HG02943 (cell line): ENCODE measurements around the gene SLC24A4.

Experiments
- ATAC-seq: cut with Tn5 transposase; IDR thresholded peaks from one replicate; pipeline ENCODE4 v1.9.1; 2021; ENCODE audit warnings: mild to moderate bottlenecking, low read depth, moderate library complexity; ENCODE audit not compliant: unreplicated experiment

The SLC24A4 gene

GRCh38 chr14:92494512-92494911, 171.5 kb downstream of the SLC24A4 start:
- ATAC-seq, result no peak

GRCh38 chr14:92495027-92495426, 172.1 kb downstream of the SLC24A4 start:
- no peak for ATAC-seq

DNA sequence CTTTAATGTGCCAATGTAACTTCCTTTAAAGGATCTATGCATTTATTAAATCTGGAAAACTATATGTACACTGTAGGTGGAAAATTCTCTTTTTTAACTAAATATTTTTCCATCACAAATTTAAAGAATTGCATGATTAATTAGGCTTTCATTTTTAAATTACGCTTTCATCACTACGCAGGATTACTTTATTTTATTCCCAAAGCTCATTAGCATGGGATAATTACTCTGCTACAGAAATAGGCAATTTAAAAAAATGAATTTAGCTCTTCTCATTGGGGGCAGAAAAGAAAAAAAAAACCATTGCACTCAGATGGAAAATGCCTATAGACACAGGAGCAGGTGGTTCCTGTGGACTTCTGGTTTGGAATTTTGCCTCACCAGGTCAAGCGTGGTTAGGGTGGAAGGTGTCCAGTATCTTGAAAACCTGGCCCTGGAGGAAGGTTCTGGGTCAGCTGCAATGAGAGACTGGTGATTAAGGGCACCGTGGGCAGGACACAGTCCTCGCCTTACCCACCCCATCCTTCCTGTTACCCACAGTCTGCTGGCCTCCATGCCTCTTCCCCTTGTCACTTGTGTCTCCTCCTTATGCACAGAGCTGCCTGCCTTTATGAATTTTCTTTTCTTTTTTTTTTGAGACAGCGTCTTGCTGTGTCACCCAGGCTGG, 173.4 kb downstream of the SLC24A4 start:
- ATAC-seq, result no peak

GRCh38 chr14:92497391-92497790, 174.4 kb downstream of the SLC24A4 start:
- ATAC-seq, result no peak

- ATAC-seq, result no peak
These were observed 176.3 kb downstream of the SLC24A4 start for GRCh38 chr14:92499234-92499633.

DNA sequence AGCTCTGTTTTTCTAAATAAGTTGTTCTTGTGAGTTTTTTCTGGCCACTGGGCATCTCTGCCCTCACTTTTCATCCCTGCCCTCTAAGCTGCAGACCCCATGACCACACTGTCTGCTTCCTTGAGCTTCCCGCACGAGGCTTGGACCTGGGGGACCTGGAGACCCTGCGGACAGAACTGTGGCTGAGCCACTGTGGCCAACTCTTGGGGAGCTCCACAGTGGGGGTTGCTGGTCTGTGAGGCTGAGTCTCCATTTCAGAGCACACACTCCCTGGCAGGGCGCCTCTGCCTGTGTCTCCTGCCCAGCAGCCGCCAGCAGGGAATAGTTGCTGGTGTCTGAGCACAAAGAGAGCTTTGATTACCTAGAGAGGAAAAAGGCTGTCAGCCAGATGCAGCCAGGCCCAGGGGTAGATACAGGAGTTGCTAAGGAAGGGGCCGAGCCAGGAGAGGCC, 177.6 kb downstream of the SLC24A4 start:
- no peak for ATAC-seq

DNA sequence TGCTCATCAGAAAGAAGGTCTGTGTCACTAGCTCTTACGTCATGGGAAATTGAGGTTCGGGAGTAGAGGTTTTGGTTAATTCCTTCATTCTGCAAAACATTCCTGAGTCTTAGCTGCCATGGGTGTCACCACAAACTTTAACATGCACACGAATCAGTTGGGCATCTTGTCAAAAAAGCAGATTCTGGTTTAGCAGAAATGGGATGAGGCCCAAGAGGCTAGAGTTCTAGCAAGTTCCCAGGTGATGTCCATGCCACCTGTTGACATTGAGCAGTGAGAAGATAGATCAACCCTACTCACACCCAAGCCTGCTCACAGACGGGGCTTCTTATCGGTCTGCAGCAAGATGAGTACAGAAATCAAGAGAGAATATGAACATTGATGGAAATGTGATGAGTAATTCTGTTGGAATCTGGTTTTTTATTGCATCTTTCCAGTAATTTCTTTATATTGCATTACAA, 179.0 kb downstream of the SLC24A4 start:
- no peak for ATAC-seq

DNA sequence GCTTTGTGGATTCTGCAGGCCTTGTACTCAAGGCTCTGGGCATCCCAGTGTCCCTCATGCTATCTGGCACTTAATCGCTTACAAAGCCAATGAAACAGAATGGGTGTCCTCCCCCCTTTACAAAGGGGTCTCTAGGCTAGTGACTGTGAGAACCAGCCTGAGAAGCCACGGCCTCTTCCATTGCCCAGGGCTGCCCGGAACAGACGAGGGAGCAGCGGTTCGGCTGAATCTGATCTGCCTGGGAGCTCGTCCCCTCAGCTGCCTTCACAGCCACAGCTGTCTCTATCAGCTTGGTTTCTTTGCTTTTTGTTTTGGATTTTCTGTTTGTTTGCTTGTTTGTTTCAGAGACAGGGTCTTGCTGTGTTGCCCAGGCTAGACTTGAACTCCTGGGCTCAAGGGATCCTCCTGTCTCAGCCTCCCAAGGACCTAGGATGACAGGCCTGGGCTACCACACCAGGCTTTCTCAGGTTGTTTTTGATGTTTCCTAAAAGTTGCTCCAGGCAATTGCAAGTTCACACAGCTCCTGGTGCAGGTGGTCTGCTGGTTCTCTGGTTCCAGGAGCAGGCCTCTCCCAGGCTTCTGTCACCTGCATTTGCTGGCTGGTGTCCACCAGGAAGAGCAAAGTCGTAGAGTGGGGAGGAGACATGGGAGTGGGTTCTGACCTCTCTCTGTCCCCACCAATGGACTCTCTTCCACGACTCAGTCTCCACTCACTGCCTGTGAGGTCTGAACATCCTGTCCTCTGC, 179.7 kb downstream of the SLC24A4 start:
- no peak for ATAC-seq

- ATAC-seq, result no peak
These were observed 181.0 kb downstream of the SLC24A4 start for GRCh38 chr14:92503756-92504491.

GRCh38 chr14:92505826-92506225, 182.9 kb downstream of the SLC24A4 start:
- ATAC-seq, result no peak

- ATAC-seq, result no peak
These were observed 183.3 kb downstream of the SLC24A4 start for GRCh38 chr14:92506231-92506630.

GRCh38 chr14:92507174-92507768, 184.3 kb downstream of the SLC24A4 start:
- no peak for ATAC-seq

DNA sequence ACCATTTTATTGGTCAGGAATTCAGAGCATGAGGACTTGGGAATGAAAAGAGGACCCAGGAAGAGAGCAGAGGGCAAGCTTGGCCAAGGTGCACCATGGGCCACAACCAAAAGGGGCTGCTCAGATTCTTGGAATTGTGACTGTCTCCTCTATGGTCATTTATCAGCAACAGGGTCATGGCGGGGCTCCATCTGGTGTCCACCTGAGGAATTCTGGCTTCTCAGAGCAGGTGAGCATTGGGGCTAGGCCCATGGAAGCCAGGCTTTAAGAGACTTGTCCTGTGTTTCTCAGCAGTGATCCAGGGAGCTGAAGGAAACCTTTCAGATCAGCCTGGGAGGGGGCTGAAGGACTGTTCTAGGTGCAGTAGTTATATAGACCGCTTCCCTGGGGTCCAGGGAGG, 188.0 kb downstream of the SLC24A4 start:
- no peak for ATAC-seq

GRCh38 chr14:92511453-92512238, 188.7 kb downstream of the SLC24A4 start:
- no peak for ATAC-seq

- ATAC-seq, result no peak
These were observed 189.8 kb downstream of the SLC24A4 start for GRCh38 chr14:92512807-92513203.

DNA sequence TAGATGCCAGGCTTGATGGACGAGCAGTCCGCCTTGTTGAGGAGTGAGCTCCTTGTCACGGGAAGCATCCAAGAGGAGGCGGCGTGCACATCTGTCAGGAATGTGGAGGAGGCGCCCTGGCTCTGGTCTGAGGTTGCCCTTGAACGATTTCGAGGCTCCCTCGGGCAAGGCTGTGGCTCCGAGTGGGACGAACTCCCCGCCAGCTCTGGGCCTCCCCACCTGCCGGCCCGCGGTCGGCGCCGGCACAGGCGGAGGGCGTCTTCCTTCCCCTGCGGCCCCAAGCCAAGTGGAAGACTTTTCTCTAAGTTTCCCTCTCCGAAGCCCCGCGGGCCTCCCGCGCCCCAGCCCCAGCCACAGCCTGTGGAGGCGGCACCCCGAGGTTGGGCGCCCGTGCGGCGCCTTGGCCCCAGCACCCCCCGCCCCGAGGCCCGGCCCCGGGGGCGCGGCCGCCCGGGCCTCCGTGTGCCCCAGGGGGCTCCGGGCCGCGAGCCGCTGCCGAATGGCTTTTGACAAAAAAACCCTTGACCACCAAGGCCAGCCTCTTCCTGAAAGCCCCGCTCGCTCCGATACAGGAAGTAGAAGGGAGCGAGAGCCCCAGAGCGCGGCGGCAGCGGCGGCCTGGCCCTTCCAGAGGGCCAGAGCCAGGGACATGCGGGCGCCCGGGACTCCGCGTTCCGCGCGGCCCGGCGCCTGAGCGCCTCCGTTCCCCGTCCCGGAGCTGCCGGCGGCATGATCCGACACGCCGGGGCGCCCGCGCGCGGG, 190.4 kb downstream of the SLC24A4 start, which contains the start of gene RIN3:
Gene RIN3 (plus strand): TSS at position 578 of the 762 bp plus-strand sequence. CDS start 152 bp downstream, at position 730.
- peak; percentile 47 for ATAC-seq

DNA sequence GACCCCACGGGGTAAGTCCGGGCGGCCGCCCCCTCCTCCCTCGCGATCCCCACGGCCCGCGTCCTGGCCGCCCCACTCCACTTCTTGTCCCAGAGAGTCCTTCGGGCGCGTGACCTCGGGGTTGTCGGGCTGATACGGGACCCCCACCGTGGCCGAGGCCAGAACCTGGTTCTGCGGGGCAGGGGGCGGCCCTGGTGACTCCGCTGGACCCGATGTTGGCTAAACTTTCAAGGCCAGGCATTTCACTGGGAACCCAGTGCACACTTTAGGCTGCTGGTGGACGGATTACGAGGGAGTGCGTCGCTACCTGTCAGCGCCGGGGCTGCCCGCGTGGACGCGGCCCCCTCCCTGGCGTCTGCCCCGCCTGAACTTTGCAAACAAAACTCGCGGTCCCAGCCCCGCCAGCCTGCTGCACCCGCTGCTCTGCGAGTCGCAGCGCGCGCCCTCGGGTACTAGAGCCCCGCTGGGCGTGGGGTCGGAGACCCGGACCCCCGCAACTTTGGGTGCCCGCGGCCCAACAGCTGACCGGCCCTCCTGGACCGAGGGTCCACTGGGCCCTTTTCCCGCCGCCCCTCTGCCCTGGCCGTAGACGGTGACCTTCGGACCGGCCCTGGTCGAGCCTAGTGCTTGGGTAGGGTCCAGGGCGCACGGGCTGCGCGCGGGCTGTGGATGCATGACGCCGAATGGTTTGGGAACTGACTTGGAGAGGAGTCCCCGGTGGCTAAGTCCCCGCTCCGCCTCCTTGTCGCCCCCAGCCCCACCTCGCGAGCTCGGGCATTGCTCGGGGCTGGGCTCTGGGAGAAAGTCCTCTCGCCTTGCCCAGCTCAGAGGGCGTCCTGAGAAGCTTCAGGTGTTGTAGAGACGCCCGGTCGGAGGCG, 191.2 kb downstream of the SLC24A4 start:
- ATAC-seq, result peak; percentile 26

GRCh38 chr14:92514844-92515514, 192.0 kb downstream of the SLC24A4 start:
- ATAC-seq, result no peak
